Neural progenitor cell (in vitro differentiated cells): Measurements from ENCODE around the gene SIPA1L3. TPM values are rescaled to one million over a fixed set of nuclear protein-coding genes. Genes with fewer than 3 reads are reported as not detected.

Experiments used
- DNase-seq: peaks from one replicate; pipeline ENCODE4 v3.0.0-alpha.2; 2016; ENCODE audit warnings: low spot score
- H2AFZ ChIP-seq: fragments of 200-600 bp; sonication (generic); replicated peaks from 2 replicates; pipeline ENCODE4 v1.6.1; 2016; ENCODE audit warnings: antibody characterized with exemption
- H3F3A ChIP-seq: fragments of 200-600 bp; sonication (generic); 2 replicates; pipeline ENCODE4 v1.6.1; 2016; ENCODE audit warnings: antibody characterized with exemption, low read depth
- H3K27ac ChIP-seq: fragments of 200-600 bp; sonication (generic); 2 replicates; pipeline ENCODE4 v1.5.1; 2016; ENCODE audit warnings: mild to moderate bottlenecking
- H3K27me3 ChIP-seq: fragments of 200-600 bp; sonication (generic); 2 replicates; pipeline ENCODE4 v1.6.1; 2016; ENCODE audit warnings: mild to moderate bottlenecking, moderate library complexity
- H3K36me3 ChIP-seq: fragments of 200-600 bp; sonication (generic); 2 replicates; pipeline ENCODE4 v1.5.1; 2016
- H3K4me1 ChIP-seq: fragments of 200-600 bp; sonication (generic); 2 replicates; pipeline ENCODE4 v1.6.1; 2016; ENCODE audit warnings: mixed run types
- H3K4me2 ChIP-seq: fragments of 200-600 bp; sonication (generic); 2 replicates; pipeline ENCODE4 v1.6.1; 2016
- H3K4me3 ChIP-seq: fragments of 200-600 bp; sonication (generic); 2 replicates; pipeline ENCODE4 v1.5.1; 2016
- H3K79me2 ChIP-seq: fragments of 200-600 bp; sonication (generic); 2 replicates; pipeline ENCODE4 v1.6.1; 2016; ENCODE audit warnings: low read depth
- H3K9ac ChIP-seq: fragments of 200-600 bp; sonication (generic); 2 replicates; pipeline ENCODE4 v1.6.1; 2016
- H3K9me3 ChIP-seq: fragments of 200-600 bp; sonication (generic); 2 replicates; pipeline ENCODE4 v1.5.1; 2016; ENCODE audit warnings: low read depth
- H4K20me1 ChIP-seq: fragments of 200-600 bp; sonication (generic); 2 replicates; pipeline ENCODE4 v1.6.1; 2016; ENCODE audit warnings: low read depth
- H3K27ac Mint-ChIP-seq: 3 replicates; pipeline ENCODE4 v1.8.0; 2021; ENCODE audit warnings: mixed read lengths
- H3K27me3 Mint-ChIP-seq: 2 replicates; pipeline ENCODE4 v1.8.0; 2022; ENCODE audit warnings: low read depth, mild to moderate bottlenecking, inconsistent platforms, moderate library complexity, mixed read lengths; ENCODE audit not compliant: insufficient read depth
- H3K36me3 Mint-ChIP-seq: 3 replicates; pipeline ENCODE4 v1.8.0; 2021; ENCODE audit warnings: mixed read lengths
- H3K4me1 Mint-ChIP-seq: 3 replicates; pipeline ENCODE4 v1.8.0; 2021; ENCODE audit warnings: mixed read lengths
- H3K4me3 Mint-ChIP-seq: 3 replicates; pipeline ENCODE4 v1.8.0; 2021; ENCODE audit warnings: mild to moderate bottlenecking, moderate library complexity, mixed read lengths
- H3K9me3 Mint-ChIP-seq: 3 replicates; pipeline ENCODE4 v1.8.0; 2020; ENCODE audit warnings: mixed read lengths
- EZH2 ChIP-seq: fragments of 200-600 bp; sonication (generic); IDR thresholded peaks from 2 replicates; pipeline ENCODE4 v1.6.1; 2017; ENCODE audit warnings: antibody characterized with exemption, mild to moderate bottlenecking, moderate library complexity
- EZH2phosphoT487 ChIP-seq: fragments of 200-600 bp; sonication (generic); IDR thresholded peaks from 2 replicates; pipeline ENCODE4 v1.6.1; 2017; ENCODE audit warnings: antibody characterized with exemption
- total RNA-seq: library from RNA; depleted of rRNA; stranded (reverse); fragments of >200 nt; gene quantifications from 2 replicates; pipeline ENCODE4 v1.2.3, GENCODE V29; 2015; ENCODE audit warnings: low replicate concordance
- TF ChIP-seq, protein P1 (sequence below): fragments of 200-600 bp; sonication (generic); IDR thresholded peaks from 2 replicates; pipeline ENCODE4 v1.5.1; 2017; ENCODE audit warnings: antibody characterized with exemption, mild to moderate bottlenecking

SIPA1L3 gene
- total RNA-seq, 1 donor from 2014 or later, result 19.2 TPM

DNA sequence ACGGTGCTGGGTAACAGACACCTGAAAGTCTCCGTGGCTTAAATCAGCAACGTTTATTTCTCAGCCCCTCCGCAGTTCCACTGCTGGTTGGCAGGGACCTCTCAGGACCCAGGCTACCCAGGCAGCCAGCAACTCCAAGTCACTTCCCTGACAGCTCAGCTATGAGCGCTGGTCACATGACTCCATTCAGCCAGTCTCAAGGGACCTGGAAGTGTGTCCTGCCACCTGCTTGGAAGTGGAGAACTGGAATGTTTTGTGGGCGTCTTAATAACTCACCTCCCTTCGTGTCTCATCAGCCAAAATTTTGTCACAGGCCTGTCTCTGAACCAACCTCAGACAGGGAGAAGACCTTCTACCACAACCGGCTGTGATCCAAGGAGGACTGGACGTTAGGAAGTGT, 244.2 kb downstream of the SIPA1L3 start:
- H2AFZ ChIP-seq, result no peak overlapping the region
- no peaks in the 10 kb centered on the region for H3F3A ChIP-seq
- no peaks in the 10 kb centered on the region for H3K4me1 Mint-ChIP-seq
- no peak overlapping the region for H3K9ac ChIP-seq
- H3K9me3 ChIP-seq, result no peaks in the 10 kb centered on the region
- H3K4me2 ChIP-seq, result no peak overlapping the region
- H3K36me3 ChIP-seq, result no peaks in the 10 kb centered on the region
- no peaks in the 10 kb centered on the region for H3K9me3 Mint-ChIP-seq
- peaks cover 3% of the 10 kb centered on the region for H4K20me1 ChIP-seq
- H3K4me3 ChIP-seq, result no peak overlapping the region
- H3K27ac ChIP-seq, result no peak overlapping the region
- TF ChIP-seq, protein P1, sequence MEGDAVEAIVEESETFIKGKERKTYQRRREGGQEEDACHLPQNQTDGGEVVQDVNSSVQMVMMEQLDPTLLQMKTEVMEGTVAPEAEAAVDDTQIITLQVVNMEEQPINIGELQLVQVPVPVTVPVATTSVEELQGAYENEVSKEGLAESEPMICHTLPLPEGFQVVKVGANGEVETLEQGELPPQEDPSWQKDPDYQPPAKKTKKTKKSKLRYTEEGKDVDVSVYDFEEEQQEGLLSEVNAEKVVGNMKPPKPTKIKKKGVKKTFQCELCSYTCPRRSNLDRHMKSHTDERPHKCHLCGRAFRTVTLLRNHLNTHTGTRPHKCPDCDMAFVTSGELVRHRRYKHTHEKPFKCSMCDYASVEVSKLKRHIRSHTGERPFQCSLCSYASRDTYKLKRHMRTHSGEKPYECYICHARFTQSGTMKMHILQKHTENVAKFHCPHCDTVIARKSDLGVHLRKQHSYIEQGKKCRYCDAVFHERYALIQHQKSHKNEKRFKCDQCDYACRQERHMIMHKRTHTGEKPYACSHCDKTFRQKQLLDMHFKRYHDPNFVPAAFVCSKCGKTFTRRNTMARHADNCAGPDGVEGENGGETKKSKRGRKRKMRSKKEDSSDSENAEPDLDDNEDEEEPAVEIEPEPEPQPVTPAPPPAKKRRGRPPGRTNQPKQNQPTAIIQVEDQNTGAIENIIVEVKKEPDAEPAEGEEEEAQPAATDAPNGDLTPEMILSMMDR, result no peak
- TF ChIP-seq EZH2 (no peak), EZH2phosphoT487 (no peak)
- no peaks in the 10 kb centered on the region for H3K27me3 ChIP-seq
- H3K27me3 Mint-ChIP-seq, result peaks cover 2% of the 10 kb centered on the region
- H3K4me3 Mint-ChIP-seq, result no peak overlapping the region
- H3K4me1 ChIP-seq, result no peaks in the 10 kb centered on the region
- H3K27ac Mint-ChIP-seq, result no peak overlapping the region
- H3K79me2 ChIP-seq, result no peaks in the 10 kb centered on the region
- H3K36me3 Mint-ChIP-seq, result peaks cover 12% of the 10 kb centered on the region
- no peak for DNase-seq

DNA sequence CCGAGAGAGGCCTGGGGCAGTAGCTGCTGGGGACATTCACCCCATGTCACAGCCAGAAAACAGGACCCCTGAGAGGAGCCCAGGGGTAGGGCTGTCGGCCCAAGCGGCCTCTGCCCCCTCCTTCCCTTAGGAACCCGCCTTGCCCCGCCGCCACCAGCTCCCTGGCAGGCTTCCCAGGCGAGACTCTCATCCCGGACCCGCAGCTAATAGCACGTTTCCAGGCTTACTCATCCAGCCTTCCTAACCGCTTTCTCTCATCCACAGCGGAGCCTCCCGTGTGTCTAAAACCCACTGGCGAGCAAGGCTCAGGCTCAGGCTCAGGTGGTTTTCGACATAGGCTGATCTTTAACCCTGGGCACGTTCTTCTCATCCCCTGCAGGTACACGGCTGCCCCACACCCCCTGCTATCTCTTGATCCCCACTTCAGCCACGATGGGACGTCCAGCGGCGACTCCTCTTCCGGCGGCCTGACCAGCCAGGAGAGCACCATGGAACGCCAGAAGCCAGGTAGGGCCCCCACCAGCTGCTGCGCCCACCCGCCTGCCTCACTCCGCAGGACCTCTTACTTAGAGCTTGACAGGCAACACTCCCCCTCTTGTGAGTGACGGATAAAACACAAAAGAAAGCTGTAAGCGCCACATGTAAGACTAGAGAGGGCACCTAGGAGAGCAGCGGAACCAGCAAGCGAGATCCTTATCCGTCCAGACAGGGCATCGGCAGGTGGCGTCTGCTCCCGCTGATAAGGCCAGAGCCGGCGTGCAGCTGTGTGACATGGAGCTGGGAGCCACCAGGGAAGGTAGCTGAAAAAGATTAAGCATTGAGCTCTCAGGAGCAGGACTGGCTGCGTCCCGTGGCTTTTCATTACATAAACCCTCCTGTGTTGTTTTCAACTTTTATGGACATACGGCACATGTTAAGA, 245.7 kb downstream of the SIPA1L3 start:
- Mint-ChIP-seq H3K36me3 (peaks cover 12% of the 10 kb centered on the region), H3K9me3 (no peaks in the 10 kb centered on the region), H3K27me3 (peaks cover 7% of the 10 kb centered on the region), H3K4me3 (no peak overlapping the region), H3K27ac (peak overlapping the region; percentile 63), H3K4me1 (no peaks in the 10 kb centered on the region)
- peaks cover under 1% of the 10 kb centered on the region for H4K20me1 ChIP-seq
- H3K4me2 ChIP-seq, result no peak overlapping the region
- no peak overlapping the region for H3K9ac ChIP-seq
- DNase-seq, result no peak
- H3K79me2 ChIP-seq, result no peaks in the 10 kb centered on the region
- H3K9me3 ChIP-seq, result no peaks in the 10 kb centered on the region
- H3K4me3 ChIP-seq, result no peak overlapping the region
- no peaks in the 10 kb centered on the region for H3K4me1 ChIP-seq
- no peak overlapping the region for H2AFZ ChIP-seq
- no peaks in the 10 kb centered on the region for H3K27me3 ChIP-seq
- H3F3A ChIP-seq, result no peaks in the 10 kb centered on the region
- H3K27ac ChIP-seq, result no peak overlapping the region
- TF ChIP-seq, protein P1, result no peak
- no peak for TF ChIP-seq EZH2phosphoT487
- no peak for TF ChIP-seq EZH2
- no peaks in the 10 kb centered on the region for H3K36me3 ChIP-seq

DNA sequence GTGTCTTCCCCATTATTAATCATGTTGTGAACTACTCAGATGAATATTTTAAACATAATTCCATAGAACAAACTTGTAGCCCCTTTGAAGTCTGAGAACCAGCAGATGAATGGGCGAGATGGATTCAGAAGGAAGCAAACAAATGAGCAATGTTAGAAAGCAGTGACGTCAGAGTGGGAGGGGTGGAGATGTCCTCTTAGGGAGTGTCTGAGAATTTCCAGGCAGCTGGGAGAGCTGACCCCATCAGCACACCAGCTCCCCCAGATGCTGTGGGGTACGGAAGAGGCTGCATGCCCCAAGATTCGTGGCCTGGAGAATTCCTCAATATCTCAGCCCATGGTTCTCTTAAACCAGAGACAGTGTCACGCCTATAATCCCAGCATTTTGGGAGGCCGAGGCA, 248.4 kb downstream of the SIPA1L3 start:
- H4K20me1 ChIP-seq, result no peaks in the 10 kb centered on the region
- Mint-ChIP-seq H3K27ac (no peak overlapping the region), H3K9me3 (no peaks in the 10 kb centered on the region), H3K36me3 (peaks cover 12% of the 10 kb centered on the region), H3K4me3 (no peak overlapping the region), H3K4me1 (no peaks in the 10 kb centered on the region), H3K27me3 (peaks cover 11% of the 10 kb centered on the region)
- no peaks in the 10 kb centered on the region for H3F3A ChIP-seq
- DNase-seq, result peak; percentile 25
- H2AFZ ChIP-seq, result no peak overlapping the region
- H3K27ac ChIP-seq, result no peak overlapping the region
- H3K36me3 ChIP-seq, result no peaks in the 10 kb centered on the region
- no peaks in the 10 kb centered on the region for H3K4me1 ChIP-seq
- TF ChIP-seq EZH2phosphoT487, result no peak
- H3K9me3 ChIP-seq, result no peaks in the 10 kb centered on the region
- H3K9ac ChIP-seq, result no peak overlapping the region
- H3K27me3 ChIP-seq, result no peaks in the 10 kb centered on the region
- no peak overlapping the region for H3K4me3 ChIP-seq
- no peak overlapping the region for H3K4me2 ChIP-seq
- H3K79me2 ChIP-seq, result no peaks in the 10 kb centered on the region

DNA sequence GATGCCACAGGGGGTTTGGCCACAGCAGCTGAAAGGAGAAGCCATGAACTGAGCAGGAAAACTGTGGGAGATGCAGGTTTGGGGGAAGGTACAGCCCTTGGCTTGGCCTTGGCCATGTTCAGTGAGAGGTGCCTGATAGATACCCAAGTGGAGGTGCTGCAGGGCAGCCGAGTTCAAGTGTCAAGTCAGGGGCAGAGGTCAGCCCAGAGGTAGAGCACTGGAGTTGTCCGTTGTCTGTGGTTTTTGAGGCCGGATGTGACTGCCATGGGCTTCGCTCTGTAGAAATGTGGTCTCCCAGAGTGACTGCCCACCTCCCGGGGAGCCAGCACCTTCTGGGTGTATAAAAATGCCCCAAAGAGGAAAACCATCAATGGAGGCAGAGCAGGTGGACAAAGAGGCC, 251.7 kb downstream of the SIPA1L3 start:
- Histone ChIP-seq H3K4me3 (no peak overlapping the region), H3K79me2 (no peaks in the 10 kb centered on the region), H2AFZ (no peak overlapping the region), H3K4me1 (no peaks in the 10 kb centered on the region), H4K20me1 (no peaks in the 10 kb centered on the region), H3K9ac (no peak overlapping the region), H3K27ac (no peak overlapping the region), H3F3A (no peaks in the 10 kb centered on the region), H3K4me2 (no peak overlapping the region), H3K36me3 (no peaks in the 10 kb centered on the region), H3K27me3 (no peaks in the 10 kb centered on the region), H3K9me3 (no peaks in the 10 kb centered on the region)
- Mint-ChIP-seq H3K4me3 (no peak overlapping the region), H3K9me3 (peaks cover 9% of the 10 kb centered on the region), H3K4me1 (no peaks in the 10 kb centered on the region), H3K36me3 (peaks cover 28% of the 10 kb centered on the region), H3K27me3 (peaks cover 18% of the 10 kb centered on the region), H3K27ac (peak overlapping the region; percentile 64)
- DNase-seq, result no peak
- TF ChIP-seq EZH2phosphoT487 (no peak), EZH2 (no peak)
- TF ChIP-seq, protein P1, result no peak
